Measurements from ENCODE around the gene TEX55. TPM values are rescaled to one million over a fixed set of nuclear protein-coding genes. Genes with fewer than 3 reads are reported as not detected.

TEX55 gene
- total RNA-seq, 2 donors from 2014 or later, result not detected

- Histone ChIP-seq H3K27ac (no peak overlapping the region), H3K4me1 (no peaks in the 10 kb centered on the region), H3K4me3 (no peak overlapping the region), H3K36me3 (replicated peaks in 1 of 2; ENCODE audit: insufficient read depth in 1 of 2, low read depth in 2 of 2) (no peaks in the 10 kb centered on the region), H3K27me3 (no peaks in the 10 kb centered on the region), H3K9me3 (no peaks in the 10 kb centered on the region)
- ATAC-seq (no peak), DNase-seq (no peak)
- TF ChIP-seq CTCF (IDR thresholded peaks at IDR 0.05) (no peak), POLR2A (IDR thresholded peaks at IDR 0.05) (no peak)
- whole genome bisulfite sequencing, 2 donors, result 59 to 86% methylated on average over 3 of the region's 3 CpGs
- intact Hi-C loops (cut with DNase I), result no loop called here
These were observed 24.9 kb downstream of the TEX55 start for GRCh38 chr3:119170821-119171220.

GRCh38 chr3:119173325-119173724, 27.4 kb downstream of the TEX55 start, which contains the start of gene UPK1B:
Gene UPK1B, plus strand, starts transcription at chr3:119173598. Its CDS starts 13,144 bp downstream, at chr3:119186742.
- peak; percentile 47 for ATAC-seq
- 41 to 48% methylated on average over 13 of the region's 13 CpGs for WGBS, 2 donors
- Histone ChIP-seq H3K9me3 (no peaks in the 10 kb centered on the region), H3K27me3 (no peaks in the 10 kb centered on the region), H3K36me3 (replicated peaks in 1 of 2; ENCODE audit: insufficient read depth in 1 of 2, low read depth in 2 of 2) (no peaks in the 10 kb centered on the region), H3K27ac (no peak within 1 kb of the TSS), H3K4me1 (no peaks in the 10 kb centered on the region), H3K4me3 (no peak within 1 kb of the TSS)
- intact Hi-C loops (cut with DNase I), result no loop called here
- DNase-seq, result no peak
- TF ChIP-seq POLR2A (IDR thresholded peaks at IDR 0.05) (no peak), CTCF (IDR thresholded peaks at IDR 0.05) (no peak)

- Histone ChIP-seq H3K27ac (peak overlapping the region in 3 of 4 donors; percentile 8 to 66 (median 54)), H3K4me3 (no peak overlapping the region), H3K4me1 (no peaks in the 10 kb centered on the region), H3K36me3 (replicated peaks in 1 of 2; ENCODE audit: insufficient read depth in 1 of 2, low read depth in 2 of 2) (no peaks in the 10 kb centered on the region), H3K27me3 (no peaks in the 10 kb centered on the region), H3K9me3 (no peaks in the 10 kb centered on the region)
- WGBS, 2 donors, result 41 to 61% methylated on average over 10 of the region's 10 CpGs
- ATAC-seq (peak; percentile 67), DNase-seq (peak in 3 of 4 donors; percentile 34 to 38 (median 34))
- intact Hi-C loops (cut with DNase I), result no loop called here
- TF ChIP-seq CTCF (IDR thresholded peaks at IDR 0.05) (no peak), POLR2A (IDR thresholded peaks at IDR 0.05) (no peak)
These were observed 30.1 kb downstream of the TEX55 start for GRCh38 chr3:119175872-119176756.

GRCh38 chr3:119176778-119177177, 30.8 kb downstream of the TEX55 start:
- intact Hi-C loops (cut with DNase I), result no loop called here
- no peak for ATAC-seq
- no peak for DNase-seq
- 62 to 66% methylated on average over 4 of the region's 4 CpGs for WGBS, 2 donors
- Histone ChIP-seq H3K27ac (peak overlapping the region in 3 of 4 donors; percentile 8 to 66 (median 54)), H3K4me3 (no peak overlapping the region), H3K36me3 (replicated peaks in 1 of 2; ENCODE audit: insufficient read depth in 1 of 2, low read depth in 2 of 2) (no peaks in the 10 kb centered on the region), H3K27me3 (no peaks in the 10 kb centered on the region), H3K9me3 (no peaks in the 10 kb centered on the region), H3K4me1 (no peaks in the 10 kb centered on the region)
- TF ChIP-seq CTCF (IDR thresholded peaks at IDR 0.05), result no peak
- TF ChIP-seq POLR2A (IDR thresholded peaks at IDR 0.05), result no peak
